ENCODE measurements around the gene ARVCF.

ARVCF gene

DNA sequence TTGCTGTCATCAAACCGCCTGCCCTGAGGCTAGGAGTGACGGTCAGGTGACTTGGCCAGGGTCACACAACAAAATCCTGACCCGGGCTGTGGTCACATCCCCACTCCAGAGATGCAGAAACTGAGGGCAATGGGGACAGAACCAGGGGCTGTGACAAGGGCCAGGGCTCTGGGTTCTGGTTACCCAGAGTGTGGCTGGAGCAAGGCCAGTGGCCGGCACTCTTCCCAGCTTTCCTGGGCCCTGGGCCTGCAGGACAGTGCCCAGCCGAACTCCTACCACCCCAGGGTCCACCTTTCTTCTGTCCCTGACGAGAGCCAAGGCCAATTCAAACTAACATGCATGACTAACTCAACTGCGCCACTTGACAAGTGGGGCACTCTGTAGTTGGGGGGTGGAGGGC is 35.9 kb downstream of the ARVCF start:
- TF ChIP-seq, protein P1, sequence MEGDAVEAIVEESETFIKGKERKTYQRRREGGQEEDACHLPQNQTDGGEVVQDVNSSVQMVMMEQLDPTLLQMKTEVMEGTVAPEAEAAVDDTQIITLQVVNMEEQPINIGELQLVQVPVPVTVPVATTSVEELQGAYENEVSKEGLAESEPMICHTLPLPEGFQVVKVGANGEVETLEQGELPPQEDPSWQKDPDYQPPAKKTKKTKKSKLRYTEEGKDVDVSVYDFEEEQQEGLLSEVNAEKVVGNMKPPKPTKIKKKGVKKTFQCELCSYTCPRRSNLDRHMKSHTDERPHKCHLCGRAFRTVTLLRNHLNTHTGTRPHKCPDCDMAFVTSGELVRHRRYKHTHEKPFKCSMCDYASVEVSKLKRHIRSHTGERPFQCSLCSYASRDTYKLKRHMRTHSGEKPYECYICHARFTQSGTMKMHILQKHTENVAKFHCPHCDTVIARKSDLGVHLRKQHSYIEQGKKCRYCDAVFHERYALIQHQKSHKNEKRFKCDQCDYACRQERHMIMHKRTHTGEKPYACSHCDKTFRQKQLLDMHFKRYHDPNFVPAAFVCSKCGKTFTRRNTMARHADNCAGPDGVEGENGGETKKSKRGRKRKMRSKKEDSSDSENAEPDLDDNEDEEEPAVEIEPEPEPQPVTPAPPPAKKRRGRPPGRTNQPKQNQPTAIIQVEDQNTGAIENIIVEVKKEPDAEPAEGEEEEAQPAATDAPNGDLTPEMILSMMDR (IDR thresholded peaks at IDR 0.05; ENCODE audit: low read depth, low read length) = no peak
- H3K4me3 ChIP-seq (ENCODE audit: low read depth, low read length) = no peak overlapping the region

DNA sequence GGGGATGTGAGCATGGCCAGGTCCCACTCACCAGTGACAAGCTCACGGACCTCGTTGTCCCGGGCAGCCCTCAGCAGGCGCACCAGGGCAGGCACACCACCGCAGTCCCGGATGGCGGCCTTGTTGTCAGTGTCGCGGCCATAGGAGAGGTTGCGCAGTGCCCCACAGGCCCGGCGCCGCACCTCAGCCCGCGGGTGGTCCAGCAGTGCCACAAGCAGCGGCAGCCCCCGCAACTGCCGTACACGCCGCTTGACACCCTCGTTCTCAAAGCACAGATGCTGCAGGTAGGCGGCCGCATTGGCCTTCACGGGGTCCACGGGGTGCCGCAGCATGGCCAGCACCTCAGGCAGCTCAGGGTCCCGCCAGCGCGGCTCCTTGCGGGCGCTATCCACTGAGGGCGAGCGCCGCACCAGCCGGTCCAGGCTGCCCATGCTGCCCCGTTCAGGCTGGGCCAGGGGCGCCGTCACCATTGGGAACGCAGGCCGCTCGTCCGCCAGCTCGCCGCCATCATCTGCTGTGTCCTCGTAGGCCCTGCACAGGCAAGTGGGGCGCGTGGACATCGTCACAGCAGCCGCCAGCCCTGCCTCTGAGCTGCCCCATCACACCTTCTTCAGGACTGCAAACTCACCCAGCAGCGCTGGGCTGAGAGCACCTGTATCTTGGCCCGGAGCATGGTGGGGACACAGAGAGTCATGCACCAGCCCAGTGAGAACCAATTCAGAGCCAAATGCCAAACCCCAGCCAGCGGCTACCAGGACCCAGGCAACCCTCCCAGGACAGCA is 36.7 kb downstream of the ARVCF start:
- H3K4me3 ChIP-seq (ENCODE audit: low read depth, low read length) = no peak overlapping the region
- TF ChIP-seq, protein P1 (IDR thresholded peaks at IDR 0.05; ENCODE audit: low read depth, low read length) = no peak

DNA sequence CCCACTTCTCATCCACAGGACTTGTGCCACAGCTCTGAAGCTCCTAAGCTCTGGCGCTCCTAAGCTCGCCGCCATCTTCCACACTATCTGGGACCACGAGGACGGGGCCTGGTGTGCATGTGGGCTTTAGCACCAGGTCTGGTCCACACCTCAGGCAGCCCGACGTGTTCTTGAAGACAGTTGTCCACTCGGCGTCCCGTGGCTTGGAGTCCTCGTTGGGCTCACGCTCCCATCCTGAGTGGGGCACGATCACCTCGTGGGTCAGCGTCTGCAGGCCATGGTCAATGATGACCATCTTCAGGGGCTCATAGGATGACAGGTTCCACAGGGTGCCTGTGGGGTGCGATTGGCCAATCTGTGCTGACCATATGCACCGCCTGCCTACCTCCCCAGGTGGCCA is 37.9 kb downstream of the ARVCF start:
- no peak overlapping the region for H3K4me3 ChIP-seq (ENCODE audit: low read depth, low read length)
- TF ChIP-seq, protein P1 (IDR thresholded peaks at IDR 0.05; ENCODE audit: low read depth, low read length) = no peak

DNA sequence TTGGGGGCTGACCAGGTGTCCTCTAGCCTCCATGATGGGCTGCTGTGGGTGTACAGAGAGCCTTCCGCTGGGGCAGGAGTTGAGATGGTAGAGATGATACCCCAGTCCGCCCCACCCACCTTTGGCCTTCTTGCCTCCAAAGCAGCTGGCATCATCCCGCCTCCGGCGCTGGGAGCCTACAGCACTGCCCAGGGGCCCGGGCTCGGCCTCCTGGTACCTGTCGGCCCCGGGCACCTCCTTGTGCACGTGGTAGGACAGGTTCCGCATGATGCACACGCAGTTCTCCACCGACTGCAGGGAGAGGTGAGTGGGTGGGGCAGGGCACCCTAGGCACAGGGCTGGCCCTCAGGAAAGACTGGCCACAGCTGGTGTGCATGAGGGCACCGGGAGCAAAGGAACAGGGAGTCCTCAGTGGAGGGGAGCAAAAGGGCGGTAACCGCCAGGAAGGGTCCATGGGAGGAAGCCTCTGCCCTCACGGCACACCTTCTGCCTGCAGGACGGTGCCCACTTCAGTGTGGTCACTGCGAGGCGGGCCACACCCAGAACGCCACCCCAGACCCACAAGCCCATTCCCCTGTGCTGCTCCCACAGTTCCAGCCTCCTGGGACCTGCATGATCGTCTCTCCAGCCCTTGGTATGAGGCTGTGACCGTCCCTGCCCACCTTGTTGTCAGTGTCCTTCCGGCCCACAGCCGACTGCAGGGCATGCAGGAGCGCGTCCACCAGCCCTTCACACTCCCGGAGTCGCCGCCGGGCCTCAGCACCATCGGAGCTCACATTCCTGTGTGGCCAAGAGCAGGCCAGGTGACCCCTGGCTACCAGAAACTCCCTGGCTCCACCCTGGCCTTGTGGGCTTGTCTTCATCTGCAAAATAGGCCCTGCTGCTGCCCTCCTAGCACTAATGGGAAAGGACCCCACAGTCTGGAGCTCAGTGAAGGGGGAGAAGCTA is 39.1 kb downstream of the ARVCF start:
- no peak overlapping the region for H3K4me3 ChIP-seq (ENCODE audit: low read depth, low read length)
- TF ChIP-seq, protein P1 (IDR thresholded peaks at IDR 0.05; ENCODE audit: low read depth, low read length) = no peak

DNA sequence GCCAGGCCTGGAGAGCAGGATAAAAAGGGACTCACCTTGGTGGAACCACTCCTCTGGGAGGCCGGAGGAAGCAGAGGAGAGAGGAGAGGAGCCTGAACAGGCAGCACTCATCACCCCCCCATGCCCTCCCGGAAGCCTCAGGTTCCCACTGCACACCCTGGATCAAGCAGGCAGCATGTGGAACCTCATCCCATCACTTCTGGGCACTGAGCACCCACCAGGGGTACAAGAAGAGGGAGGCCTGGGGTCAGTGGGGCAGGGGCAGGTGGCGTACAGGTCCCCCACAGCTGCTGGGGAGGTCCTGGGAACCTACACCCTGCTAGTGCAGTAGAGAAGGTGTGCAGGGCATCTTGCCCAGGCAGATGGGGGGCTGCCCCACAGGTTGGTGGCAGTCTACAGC is 40.0 kb downstream of the ARVCF start:
- TF ChIP-seq, protein P1 (IDR thresholded peaks at IDR 0.05; ENCODE audit: low read depth, low read length) = no peak
- H3K4me3 ChIP-seq (ENCODE audit: low read depth, low read length) = no peak overlapping the region

DNA sequence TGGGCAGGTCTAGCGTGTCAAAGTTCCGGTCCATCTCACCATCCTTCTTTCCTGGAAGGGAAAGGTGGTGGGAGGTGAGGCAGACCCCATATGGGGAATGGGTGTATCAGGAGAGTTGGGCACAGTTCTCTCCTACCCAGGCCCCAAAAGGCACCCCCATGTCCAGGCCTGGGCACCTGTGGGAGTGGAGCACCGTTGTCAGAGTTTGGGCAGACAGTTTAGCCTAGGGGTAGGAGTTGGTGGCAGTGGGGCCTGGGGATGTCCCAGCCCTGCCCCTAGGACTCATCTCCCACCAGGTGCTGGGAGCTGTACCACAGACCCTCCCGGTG is 41.0 kb downstream of the ARVCF start:
- no peak overlapping the region for H3K4me3 ChIP-seq (ENCODE audit: low read depth, low read length)
- TF ChIP-seq, protein P1 (IDR thresholded peaks at IDR 0.05; ENCODE audit: low read depth, low read length) = no peak
